Cardiac fibroblast (primary cell): ENCODE measurements around the gene CETN1.

Experiments
- DNase-seq, 2 donors: peaks; one replicate each; pipeline versions ENCODE4 v3.0.0 to v3.0.0-alpha.2; 2010; ENCODE audit warnings: low read depth in 2 of 2
- H3K4me3 ChIP-seq, 2 donors: replicated peaks in 1 of 2; 1 replicate in 1 of 2; 2 replicates in 1 of 2; pipeline ENCODE4 v1.5.1; 2011; ENCODE audit warnings: low read depth in 2 of 2, low read length in 2 of 2, mild to moderate bottlenecking in 2 of 2, moderate library complexity in 1 of 2
- TF ChIP-seq, protein P1 (sequence below): IDR thresholded peaks from one replicate; pipeline ENCODE4 v1.5.1; 2011; ENCODE audit warnings: low read depth, mild to moderate bottlenecking, low read length, inconsistent platforms

Gene CETN1

DNA sequence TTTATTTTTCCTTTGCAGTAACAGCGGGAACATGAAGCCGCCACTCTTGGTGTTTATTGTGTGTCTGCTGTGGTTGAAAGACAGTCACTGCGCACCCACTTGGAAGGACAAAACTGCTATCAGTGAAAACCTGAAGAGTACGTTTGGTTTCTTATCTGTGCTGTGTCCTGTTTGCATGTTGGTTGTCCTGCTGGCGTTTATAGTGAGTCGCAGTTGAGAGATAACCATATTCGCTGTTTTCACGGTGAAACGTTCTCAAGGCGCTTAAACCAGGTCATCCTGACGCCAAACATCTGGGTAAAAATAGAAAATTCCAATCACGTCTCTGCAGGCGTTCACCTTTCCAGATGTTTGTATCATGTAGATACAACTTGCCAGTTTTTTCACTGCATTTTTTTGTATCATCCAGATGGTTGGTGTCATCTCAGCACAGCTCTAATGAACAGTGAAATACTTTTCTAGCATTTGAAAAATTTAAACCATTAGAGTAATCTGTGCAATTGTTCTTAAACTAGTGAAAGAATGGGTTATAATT, 37.9 kb downstream of the CETN1 start:
- no peak overlapping the region for H3K4me3 ChIP-seq
- no peak for DNase-seq
- TF ChIP-seq, protein P1, sequence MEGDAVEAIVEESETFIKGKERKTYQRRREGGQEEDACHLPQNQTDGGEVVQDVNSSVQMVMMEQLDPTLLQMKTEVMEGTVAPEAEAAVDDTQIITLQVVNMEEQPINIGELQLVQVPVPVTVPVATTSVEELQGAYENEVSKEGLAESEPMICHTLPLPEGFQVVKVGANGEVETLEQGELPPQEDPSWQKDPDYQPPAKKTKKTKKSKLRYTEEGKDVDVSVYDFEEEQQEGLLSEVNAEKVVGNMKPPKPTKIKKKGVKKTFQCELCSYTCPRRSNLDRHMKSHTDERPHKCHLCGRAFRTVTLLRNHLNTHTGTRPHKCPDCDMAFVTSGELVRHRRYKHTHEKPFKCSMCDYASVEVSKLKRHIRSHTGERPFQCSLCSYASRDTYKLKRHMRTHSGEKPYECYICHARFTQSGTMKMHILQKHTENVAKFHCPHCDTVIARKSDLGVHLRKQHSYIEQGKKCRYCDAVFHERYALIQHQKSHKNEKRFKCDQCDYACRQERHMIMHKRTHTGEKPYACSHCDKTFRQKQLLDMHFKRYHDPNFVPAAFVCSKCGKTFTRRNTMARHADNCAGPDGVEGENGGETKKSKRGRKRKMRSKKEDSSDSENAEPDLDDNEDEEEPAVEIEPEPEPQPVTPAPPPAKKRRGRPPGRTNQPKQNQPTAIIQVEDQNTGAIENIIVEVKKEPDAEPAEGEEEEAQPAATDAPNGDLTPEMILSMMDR = no peak

GRCh38 chr18:618618-619017, 38.4 kb downstream of the CETN1 start:
- no peak overlapping the region for H3K4me3 ChIP-seq
- no peak for DNase-seq
- TF ChIP-seq, protein P1 = no peak

GRCh38 chr18:621291-622043, 41.3 kb downstream of the CETN1 start:
- TF ChIP-seq, protein P1 = no peak
- peak; percentile 61 to 64 for DNase-seq
- no peak overlapping the region for H3K4me3 ChIP-seq

GRCh38 chr18:622289-622688, 42.1 kb downstream of the CETN1 start:
- TF ChIP-seq, protein P1 = no peak
- no peak for DNase-seq
- H3K4me3 ChIP-seq = no peak overlapping the region

- H3K4me3 ChIP-seq = no peak overlapping the region
- peak; percentile 87 to 88 for DNase-seq
- TF ChIP-seq, protein P1 = peak; percentile 69
These were observed 43.8 kb downstream of the CETN1 start for GRCh38 chr18:623761-624620.

DNA sequence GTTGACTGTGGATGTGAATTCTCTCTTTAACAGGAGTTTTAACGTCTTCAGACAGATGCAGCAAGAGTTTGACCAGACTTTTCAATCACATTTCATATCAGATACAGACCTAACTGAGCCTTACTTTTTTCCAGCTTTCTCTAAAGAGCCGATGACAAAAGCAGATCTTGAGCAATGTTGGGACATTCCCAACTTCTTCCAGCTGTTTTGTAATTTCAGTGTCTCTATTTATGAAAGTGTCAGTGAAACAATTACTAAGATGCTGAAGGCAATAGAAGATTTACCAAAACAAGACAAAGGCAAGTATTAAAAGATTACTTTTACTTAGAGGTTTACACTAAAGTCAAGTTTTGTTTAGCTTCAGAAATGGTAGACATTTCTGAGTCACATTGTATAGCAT, 47.1 kb downstream of the CETN1 start:
- H3K4me3 ChIP-seq = no peak overlapping the region
- DNase-seq = peak; percentile 11 to 42
- TF ChIP-seq, protein P1 = no peak
